HG03139 (cell line): ENCODE data around the gene NCAM1.

Experiments used
- ATAC-seq: cut with Tn5 transposase; IDR thresholded peaks from one replicate; pipeline ENCODE4 v1.9.1; 2021; ENCODE audit not compliant: unreplicated experiment

NCAM1 gene

DNA sequence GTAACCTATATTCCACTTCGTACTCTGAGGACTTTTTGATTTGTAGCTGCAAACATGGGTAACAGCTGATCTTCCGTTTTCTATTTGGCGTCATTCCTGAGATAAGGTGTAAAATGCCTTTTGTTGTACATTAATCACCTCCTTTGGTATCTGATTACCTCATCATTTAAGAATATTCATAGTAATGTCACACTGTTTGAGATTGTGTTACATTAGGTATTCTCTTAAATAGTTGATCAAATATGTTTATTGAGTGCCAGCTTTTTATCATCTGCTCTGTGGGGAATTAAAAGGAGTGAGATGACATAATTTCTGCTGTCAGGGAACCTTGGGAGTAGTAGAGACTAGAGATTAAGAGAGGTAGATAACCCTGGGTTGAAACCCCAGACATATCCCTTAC, 5.9 kb downstream of the NCAM1 start:
- no peak for ATAC-seq

DNA sequence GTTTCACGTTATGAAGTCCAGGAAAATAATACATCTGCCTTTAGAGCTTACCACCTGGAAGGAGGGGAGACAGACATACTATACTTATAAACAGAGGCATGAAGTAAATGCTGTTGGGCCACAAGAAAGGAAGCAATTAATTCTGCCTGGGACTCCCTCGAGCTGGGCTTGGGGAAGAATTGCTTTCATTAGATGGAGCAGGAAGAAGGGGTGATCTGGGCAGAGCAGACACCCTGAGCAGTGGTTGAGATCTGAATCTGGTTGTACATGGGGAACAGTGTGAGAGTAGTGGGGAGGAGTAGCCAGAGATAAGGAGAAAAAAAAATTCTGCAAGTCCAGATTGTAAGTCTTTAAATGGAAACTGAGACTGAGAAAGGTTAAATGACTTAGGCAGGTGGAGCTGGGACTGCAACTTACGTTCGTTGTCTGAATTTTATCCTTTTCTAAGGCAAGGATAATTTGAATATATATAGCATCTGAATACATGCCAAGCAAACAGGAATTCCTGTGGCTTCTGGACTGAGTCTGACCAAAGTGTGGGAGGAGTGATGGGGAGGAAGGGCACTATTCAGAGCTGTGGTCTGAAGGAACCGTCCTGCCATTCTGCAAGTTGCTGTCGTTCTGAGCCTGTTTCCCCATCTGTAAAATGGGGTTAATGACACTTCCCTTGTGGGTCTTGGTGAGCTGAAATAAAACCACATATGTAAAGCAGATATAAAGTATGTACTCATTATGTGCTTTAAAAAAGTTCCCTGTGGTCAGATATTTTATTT, 7.9 kb downstream of the NCAM1 start:
- ATAC-seq: no peak

DNA sequence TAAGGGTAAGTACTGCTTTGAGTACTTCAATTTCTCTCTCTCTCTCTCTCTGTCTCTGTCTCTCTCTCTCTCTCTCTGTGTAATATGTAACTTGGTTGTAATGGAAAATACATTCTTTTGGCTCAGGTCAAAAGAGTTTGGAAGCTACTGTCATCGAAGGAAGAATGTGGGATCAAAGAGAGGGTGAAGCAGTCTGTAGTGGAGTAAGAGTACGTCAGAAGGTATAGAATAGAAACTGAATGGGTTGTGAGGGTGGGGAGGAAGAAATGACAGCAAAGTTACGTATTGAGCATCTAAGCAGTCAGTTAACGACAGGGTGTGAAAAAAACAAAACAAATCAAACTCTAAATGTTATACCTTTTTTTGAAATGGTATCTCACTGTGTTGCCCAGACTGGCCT, 10.0 kb downstream of the NCAM1 start:
- no peak for ATAC-seq

DNA sequence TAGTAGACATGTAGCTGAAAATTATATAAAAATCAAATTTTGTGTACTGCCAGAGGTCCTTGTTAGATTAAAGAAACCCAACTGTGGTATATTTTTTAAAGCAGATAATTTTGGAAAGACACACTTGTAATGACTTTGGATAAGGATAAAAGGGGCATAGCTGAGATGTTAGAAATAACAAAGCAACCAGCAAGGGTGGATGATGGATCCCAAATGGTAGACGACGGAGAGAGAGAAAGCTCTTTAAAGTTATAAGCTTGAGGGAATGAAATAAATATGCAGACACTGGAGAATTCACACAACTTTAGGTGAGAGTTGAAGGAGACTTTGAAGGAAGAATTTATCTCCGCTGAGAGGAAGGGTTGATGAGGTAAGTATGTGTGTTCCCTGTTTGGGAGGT, 10.6 kb downstream of the NCAM1 start:
- ATAC-seq: no peak

DNA sequence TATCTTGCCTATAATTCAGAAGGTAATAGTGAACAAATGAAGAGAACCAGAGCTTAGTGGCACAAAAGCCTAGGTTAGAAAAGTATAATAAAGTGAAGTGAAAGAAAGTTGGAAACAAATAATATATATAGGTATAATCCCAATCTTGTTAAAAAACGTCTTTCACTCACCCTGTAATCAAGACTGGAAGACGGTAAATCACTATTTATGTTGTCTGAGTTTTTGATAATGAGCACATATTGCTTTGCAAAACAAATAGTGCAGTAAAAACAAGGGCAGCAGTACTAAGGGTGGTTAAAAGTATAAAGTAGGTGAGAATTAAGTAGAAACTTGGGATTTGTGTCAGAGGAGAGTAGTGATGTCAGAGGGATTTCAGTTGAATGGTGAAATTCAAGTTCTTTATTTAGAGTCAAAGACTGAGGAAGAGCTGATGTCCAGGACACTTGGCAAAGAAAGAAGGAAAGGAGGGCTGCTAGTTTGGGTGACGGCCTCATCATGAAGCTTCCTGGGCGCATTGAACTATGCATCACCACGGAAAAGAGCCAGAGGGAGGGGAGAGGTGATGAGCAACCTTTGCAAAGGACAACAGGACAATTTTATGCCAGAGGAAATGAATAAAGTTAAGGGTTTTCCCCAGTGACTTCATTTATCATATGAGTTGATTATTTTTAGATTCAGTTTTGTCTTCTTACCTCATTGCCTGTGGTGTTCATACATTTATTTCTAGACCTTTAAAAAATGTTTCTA, 11.4 kb downstream of the NCAM1 start:
- no peak for ATAC-seq

DNA sequence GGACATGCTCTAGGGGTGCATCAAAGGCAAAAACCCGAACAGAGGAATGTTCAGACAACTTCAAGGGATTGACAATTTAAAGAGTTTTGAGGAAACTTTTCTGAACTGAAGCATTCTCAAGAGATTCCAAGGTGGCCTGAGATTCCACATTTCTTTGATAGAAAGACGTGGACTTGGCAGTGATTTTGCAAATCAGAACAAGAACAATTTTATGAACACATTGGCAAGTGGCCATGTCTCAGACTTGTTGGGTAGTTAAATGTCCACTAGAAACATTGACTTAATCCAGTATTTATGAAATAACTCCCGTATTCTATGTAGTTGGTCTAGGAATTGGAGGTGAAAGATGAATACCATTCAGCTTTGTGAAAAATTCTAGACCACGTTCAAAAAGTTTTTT, 13.8 kb downstream of the NCAM1 start:
- no peak for ATAC-seq

DNA sequence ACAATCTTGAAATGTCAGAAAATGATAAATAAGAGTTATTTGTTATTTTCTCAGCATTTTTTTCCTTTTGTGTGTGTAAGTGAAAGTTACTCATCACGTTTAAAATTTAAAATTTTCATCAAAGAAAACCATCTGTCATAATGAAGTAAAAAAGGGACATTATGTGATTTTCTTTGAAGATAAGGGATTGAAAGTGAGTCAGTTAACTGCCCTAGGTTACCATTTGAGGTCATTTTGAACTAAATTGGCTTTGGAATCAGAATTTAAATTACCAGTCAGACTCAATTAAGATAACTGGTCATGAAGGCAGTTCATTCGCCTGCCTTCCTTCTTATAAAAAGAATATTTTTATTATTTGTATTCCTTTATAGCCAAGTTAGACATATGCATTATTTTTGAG, 14.3 kb downstream of the NCAM1 start:
- no peak for ATAC-seq

DNA sequence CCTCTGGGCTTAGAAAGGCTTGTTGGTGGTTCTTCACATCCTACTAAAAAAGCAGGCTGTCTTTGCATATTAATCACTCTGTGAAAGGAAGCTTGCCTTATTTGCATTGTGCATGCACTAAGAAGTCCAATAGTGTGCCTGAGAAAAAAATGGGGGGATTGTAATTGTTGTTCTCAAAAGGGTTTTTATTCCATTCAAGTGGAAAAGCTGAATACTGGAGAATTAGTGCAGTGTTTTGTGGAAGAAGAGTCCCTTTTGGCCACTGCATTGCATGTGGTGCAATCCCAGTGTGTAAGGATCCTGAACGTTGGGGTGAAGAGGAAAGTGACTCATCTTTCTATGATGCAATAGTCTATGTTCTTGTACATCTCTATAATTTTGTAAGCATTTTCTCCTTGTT, 16.5 kb downstream of the NCAM1 start:
- ATAC-seq: no peak

DNA sequence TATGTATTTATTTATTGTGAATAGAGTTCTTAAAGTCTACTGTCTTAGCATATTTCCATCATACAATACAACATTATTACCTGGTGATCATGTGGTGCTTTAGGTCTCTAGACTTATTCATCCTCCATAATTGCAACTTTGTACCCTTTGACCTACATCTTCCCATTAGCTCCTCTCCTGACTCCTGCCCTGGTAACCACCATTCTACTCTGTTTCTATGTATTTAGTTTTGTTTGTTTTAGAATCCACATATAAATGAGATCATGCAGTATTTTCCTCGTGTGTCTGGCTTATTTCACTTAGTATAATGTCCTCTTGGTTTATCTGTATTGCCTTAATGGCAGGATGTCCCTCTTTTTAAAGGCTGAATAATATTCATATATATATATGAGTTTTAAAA, 22.7 kb downstream of the NCAM1 start:
- ATAC-seq: no peak

DNA sequence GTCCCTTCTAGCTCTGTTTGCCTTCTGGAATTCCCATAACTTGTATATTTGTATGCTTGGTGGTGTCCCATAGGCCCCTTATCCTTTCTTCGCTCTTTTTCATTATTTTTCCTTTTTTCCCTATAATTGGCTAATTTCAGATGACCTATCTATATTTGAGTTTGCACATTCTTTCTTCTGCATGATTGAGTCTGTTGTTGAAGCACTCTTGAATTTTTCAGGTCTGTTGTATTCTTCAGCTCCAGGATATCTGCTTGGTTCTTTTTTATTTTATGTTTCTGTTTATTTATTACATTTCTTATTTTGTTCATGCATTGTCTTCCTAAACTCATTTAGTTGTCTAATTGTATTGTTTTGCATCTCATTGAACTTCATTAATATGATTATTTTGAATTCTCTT, 28.0 kb downstream of the NCAM1 start:
- ATAC-seq: no peak

DNA sequence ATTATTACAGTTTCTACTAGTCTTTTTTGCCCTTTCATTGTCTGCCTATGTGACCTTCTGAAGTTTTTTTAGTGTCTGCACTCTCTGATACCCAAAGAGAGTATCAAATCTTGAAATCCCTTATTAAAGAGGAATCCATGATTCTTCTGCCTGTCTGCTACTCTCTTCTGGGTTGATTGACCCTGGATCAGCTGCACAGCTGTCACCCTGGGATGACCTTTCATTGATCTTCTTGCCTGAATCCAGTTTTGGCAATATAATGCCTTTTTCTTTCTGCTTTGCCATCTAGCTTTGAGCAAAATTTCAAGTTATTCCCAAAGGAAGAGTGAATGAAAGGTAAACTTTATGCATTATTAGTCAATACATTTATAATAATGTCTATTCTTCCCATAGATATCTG, 32.6 kb downstream of the NCAM1 start:
- no peak for ATAC-seq

DNA sequence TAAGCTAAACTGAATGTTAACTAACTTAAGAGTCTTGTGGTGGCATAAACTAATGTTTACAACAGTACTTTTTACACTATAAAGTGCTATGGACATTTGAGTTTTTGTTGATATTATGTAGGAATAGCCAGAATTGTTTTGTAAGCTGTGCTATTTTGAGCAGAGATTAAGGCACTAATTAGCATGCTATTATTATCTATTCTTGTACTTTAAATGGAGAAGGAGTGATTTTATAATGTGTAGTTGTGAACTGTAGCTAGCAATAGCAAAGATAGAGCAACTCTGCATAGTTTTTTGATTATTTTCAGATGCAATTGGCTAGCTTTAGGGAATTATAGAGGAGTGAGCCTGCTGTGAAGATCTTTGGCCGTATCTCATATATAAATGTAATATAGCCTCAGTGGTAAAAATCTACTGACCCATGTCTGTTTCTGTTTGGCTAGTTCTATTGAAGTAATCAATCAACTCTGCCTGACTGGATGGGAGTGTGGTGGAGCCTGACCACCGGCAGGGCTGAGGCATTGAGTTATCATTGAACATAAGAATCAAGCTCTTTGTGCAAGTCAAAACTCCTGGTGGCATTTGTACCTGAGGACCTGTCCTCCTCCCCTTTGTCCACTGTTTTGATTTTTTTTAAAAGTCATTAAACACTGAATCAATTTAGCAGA, 34.3 kb downstream of the NCAM1 start:
- no peak for ATAC-seq

DNA sequence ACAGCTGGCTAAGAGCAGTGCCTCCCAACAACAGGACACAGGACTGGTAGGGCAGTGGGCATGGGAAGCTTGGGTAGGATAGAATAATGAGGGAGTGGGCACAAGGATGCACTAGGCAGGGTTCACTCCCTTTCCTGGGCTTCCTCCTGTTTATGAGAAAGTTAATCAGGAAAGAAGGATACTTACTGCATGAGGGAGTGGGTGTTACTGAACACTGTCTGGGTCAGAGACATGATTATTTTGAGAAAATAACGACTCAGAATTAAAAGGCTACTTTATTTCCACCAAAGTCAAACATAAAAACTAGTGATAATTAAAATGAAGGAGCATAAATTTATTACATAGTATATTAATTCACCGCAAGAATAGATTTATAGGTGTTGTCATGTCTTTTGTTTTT, 35.8 kb downstream of the NCAM1 start:
- ATAC-seq: no peak

DNA sequence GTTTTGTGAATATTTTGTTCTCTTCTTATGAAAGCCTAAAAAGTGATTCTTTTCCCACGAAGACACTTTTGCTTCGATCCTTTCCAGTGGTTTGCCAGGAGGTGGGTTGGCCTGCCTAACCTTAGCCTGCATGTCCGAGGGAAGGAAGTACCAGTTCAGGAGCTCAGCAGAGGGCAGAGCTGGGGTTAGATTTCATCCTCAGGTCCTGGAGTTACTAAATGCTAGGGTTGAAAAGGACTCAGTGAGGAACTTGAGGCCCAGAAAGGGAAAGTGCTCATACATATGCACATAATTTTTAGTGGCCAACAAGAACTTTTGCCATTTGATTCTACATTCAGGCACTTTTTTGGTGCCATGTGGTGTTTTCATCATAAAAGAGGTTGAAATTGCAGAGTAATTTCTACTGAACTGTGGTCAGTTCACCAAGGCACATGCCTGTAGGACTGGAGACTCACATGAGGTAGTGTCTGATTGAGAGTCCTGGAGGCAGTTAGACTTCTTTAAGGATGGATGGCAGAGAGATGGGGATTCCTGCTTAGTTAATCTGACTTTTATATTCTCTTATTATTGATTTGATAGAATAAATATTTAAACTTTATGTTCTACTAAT, 36.7 kb downstream of the NCAM1 start:
- ATAC-seq: no peak

DNA sequence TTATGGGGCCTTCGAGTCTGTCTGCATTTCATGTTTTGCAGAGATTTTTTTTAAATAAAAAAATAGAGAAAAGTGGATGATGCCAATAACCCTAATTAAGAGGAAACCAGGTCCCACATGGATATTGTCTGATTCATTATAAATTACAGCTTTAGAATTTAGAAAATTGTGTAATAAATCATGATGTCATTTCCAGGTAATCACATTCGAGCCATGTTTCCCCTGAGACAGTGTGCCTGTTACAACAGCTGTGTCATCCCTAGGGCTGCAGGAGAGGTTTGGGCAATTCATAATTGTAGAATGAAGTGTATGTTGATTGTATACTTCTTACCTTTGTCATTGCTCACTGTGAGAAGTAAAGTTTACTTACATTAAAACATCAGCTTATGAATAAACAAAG, 38.3 kb downstream of the NCAM1 start:
- ATAC-seq: no peak

DNA sequence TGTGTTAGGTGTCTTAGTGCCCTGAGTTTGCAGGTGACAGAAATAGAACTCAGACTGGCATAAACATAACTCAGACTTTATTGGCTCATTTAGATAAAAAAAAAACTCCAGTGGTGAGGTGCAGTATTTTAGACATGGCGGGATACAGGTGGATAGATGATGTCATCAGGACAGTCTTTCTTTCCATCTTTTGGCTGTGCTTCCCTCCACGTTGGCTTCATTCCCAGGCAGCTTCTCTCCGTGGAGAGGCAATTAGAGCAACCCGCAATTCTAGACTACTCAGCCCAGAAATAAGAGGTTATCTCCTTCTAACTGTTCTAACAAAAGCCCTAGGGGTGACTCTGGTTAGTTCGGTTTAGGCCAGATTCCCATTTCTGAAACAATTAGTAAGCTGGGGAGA, 40.5 kb downstream of the NCAM1 start:
- no peak for ATAC-seq

DNA sequence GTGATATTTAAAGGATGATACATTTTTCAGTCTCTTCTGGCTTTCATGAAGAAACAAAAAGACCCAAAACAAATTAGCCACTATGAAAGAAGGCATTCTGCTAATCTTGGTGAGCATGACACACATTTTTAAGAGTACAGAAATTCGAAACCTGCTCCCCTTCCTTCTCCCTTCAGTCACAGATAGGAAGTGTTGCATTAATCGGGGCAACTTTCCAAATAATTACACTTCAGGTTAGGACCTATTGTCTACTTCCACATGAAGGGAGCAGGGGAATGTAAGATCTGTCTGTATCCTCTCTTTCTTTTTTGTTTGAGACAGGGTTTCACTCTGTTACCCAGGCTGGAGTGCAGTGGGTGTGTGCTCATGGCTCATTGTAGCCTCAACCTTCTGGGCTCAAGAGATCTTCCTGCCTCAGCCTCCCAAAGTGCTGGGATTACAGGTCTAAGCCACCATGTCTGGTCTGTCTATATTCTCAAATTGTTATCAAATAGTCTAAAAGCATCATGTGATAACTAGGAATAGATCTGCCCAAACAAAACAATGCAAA, 45.8 kb downstream of the NCAM1 start:
- ATAC-seq: no peak

DNA sequence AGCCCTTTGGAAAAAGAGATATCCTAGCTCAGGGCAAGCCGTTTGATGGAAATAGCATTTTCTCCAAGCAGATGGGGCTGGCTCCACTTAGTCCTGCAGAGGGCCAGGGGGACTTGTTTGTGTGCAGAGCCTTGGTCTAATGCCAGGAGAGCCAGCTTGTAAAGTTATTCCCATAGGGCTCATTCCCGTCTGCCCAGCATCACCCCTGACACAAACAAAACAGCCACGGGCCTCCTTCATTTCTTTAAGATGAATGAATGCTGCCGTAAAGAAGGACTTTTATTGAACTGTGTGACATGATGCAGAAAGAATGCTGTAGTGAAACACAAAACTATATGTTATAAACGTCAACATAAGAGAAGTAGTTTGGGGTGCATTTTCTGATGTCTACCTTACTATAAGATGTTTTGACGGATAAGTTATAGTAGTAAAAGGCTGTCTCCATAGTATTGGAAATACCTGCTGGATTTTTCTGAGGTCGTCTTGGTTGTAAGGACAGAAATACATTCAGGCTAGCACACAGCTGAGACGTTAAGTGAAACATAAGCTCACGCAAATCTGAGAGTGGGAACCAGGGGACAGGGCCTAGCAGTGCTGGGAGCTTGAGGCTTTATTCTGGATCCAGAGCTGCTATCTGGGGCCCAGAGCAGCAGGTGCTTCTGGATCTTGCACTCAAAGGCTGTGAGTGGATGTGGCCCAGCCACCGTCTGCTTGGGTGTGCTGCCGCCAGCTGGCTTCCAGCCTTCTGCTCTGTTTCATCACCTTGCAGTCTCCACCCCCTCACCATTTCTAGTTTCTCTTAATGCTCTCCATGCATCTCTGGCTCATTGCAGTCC, 53.3 kb downstream of the NCAM1 start:
- no peak for ATAC-seq

DNA sequence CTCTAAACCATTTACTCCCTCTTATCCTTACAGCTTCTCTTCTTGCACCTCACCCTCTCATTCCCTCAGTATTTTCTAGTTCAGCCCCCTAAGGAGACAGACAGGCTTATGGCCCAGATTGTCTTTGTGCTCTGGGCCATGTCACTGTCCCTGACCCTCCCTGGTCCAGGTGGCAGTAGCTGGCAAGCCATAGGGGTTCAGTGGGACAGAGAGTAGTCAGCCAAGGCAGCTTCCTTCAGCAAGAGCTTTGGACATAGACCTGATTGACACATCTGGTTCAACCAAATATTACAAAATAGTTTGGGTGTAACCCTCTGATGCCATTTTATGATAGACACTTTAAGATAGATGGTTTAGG, 53.9 kb downstream of the NCAM1 start:
- no peak for ATAC-seq

DNA sequence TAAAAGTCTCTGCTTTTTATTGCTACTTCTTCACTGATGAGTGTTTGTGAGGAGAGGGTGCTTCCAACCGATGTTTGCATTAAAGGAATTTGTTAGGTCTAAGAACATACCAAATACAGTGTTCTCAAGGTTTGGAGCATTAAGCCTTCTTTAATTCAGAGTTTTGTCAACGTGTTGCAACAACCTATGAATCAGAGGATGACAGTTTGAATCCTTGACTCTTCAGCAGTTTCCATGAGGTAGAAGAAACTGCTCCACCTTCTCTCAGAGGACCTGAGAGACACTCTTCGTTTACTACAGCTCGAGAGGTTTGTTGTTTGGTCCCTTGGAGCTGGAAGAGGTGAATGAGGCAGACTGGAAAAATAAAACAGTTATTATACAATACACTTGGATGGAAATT, 55.7 kb downstream of the NCAM1 start:
- ATAC-seq: no peak

DNA sequence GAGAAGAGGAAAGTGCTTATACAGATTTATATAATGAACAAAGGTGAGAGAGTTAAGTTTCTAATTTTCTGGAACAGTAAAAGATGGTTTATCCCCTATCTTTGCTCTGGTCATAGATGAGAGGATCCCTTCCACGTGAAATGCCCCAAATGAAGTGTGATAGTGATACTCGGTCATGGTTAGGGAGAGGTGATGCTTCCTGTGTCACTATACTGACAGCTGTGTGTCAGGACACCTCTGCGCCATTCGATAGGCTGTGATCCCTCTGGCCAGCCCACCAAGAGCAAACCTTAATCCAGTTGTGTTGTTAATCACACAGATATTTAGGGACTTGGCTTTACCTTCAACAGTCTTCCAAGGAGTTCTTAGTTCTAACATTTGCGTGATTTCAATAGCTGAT, 57.7 kb downstream of the NCAM1 start:
- no peak for ATAC-seq
